H9 (cell line): ENCODE data around the gene BEGAIN. TPM values are rescaled to one million over a fixed set of nuclear protein-coding genes. Genes with fewer than 3 reads are reported as not detected.

Experiments used
- DNase-seq: peaks from one replicate; pipeline ENCODE4 v3.0.0-alpha.2; 2017
- H2AFZ ChIP-seq: one replicate; pipeline ENCODE4 v1.6.1; 2013; ENCODE audit warnings: mild to moderate bottlenecking, low read length, control low read depth, moderate library complexity
- H2AK5ac ChIP-seq: 2 replicates; pipeline ENCODE4 v1.6.1; 2013; ENCODE audit warnings: low read length, control low read depth, mixed read lengths; ENCODE audit not compliant: insufficient read length
- H2BK120ac ChIP-seq: one replicate; pipeline ENCODE4 v1.6.1; 2013; ENCODE audit warnings: low read depth, mild to moderate bottlenecking, low read length, control low read depth, inconsistent platforms; ENCODE audit not compliant: poor library complexity, severe bottlenecking
- H2BK12ac ChIP-seq: 2 replicates; pipeline ENCODE4 v1.6.1; 2013; ENCODE audit warnings: low read length, control low read depth, mixed read lengths, low read depth; ENCODE audit not compliant: insufficient read length
- H2BK15ac ChIP-seq: 2 replicates; pipeline ENCODE4 v1.6.1; 2013; ENCODE audit warnings: low read depth, low read length, control low read depth
- H2BK20ac ChIP-seq: one replicate; pipeline ENCODE4 v1.6.1; 2013; ENCODE audit warnings: low read depth, mild to moderate bottlenecking, low read length, control low read depth, inconsistent platforms; ENCODE audit not compliant: poor library complexity, severe bottlenecking
- H2BK5ac ChIP-seq: 2 replicates; pipeline ENCODE4 v1.6.1; 2013; ENCODE audit warnings: low read length, control low read depth, mixed read lengths; ENCODE audit not compliant: insufficient read length
- H3K14ac ChIP-seq: 2 replicates; pipeline ENCODE4 v1.6.1; 2013; ENCODE audit warnings: low read length, control low read depth; ENCODE audit not compliant: insufficient read depth
- H3K18ac ChIP-seq: 2 replicates; pipeline ENCODE4 v1.6.1; 2013; ENCODE audit warnings: low read depth, mild to moderate bottlenecking, mixed read lengths, low read length, control low read depth; ENCODE audit not compliant: insufficient read length
- H3K23ac ChIP-seq: 2 replicates; pipeline ENCODE4 v1.6.1; 2013; ENCODE audit warnings: low read length, control low read depth, mixed read lengths, low read depth; ENCODE audit not compliant: insufficient read length
- H3K23me2 ChIP-seq: 2 replicates; pipeline ENCODE4 v1.6.1; 2013; ENCODE audit warnings: low read depth, mild to moderate bottlenecking, mixed read lengths, low read length, control low read depth; ENCODE audit not compliant: insufficient read length, poor library complexity, severe bottlenecking
- H3K27ac ChIP-seq: 2 replicates; pipeline ENCODE4 v1.5.1; 2013; ENCODE audit warnings: low read length, control low read depth, mixed read lengths, low read depth; ENCODE audit not compliant: insufficient read length
- H3K27me3 ChIP-seq: 2 replicates; pipeline ENCODE4 v1.6.1; 2013; ENCODE audit warnings: low read length, control low read depth, inconsistent platforms; ENCODE audit not compliant: insufficient read depth
- H3K4ac ChIP-seq: 2 replicates; pipeline ENCODE4 v1.6.1; 2013; ENCODE audit warnings: low read depth, mild to moderate bottlenecking, control low read depth, inconsistent platforms, low read length, moderate library complexity
- H3K4me1 ChIP-seq: 2 replicates; pipeline ENCODE4 v1.6.1; 2013; ENCODE audit warnings: low read length, control low read depth, inconsistent platforms; ENCODE audit not compliant: insufficient read depth
- H3K4me2 ChIP-seq: 2 replicates; pipeline ENCODE4 v1.6.1; 2013; ENCODE audit warnings: low read length, control low read depth, mixed read lengths; ENCODE audit not compliant: insufficient read length, insufficient read depth
- H3K56ac ChIP-seq: 2 replicates; pipeline ENCODE4 v1.6.1; 2013; ENCODE audit warnings: low read depth, mild to moderate bottlenecking, mixed read lengths, low read length, control low read depth; ENCODE audit not compliant: insufficient read length
- H3K79me1 ChIP-seq: 2 replicates; pipeline ENCODE4 v1.6.1; 2013; ENCODE audit warnings: low read depth, mild to moderate bottlenecking, moderate library complexity, low read length, control low read depth, inconsistent platforms; ENCODE audit not compliant: insufficient read depth, poor library complexity, severe bottlenecking
- H3K79me2 ChIP-seq: 2 replicates; pipeline ENCODE4 v1.6.1; 2013; ENCODE audit warnings: low read length, control low read depth, inconsistent platforms; ENCODE audit not compliant: insufficient read depth
- H3K9ac ChIP-seq: 2 replicates; pipeline ENCODE4 v1.6.1; 2013; ENCODE audit warnings: low read length, control low read depth, mixed read lengths; ENCODE audit not compliant: insufficient read length; ENCODE audit errors: extremely low read depth
- H3K9me3 ChIP-seq: one replicate; pipeline ENCODE4 v1.6.1; 2013; ENCODE audit warnings: low read depth, low read length, inconsistent platforms; ENCODE audit not compliant: control insufficient read depth
- H3T11ph ChIP-seq: one replicate; pipeline ENCODE4 v1.6.1; 2013; ENCODE audit warnings: mild to moderate bottlenecking, low read length, control low read depth, inconsistent platforms
- H4K20me1 ChIP-seq: one replicate; pipeline ENCODE4 v1.6.1; 2013; ENCODE audit not compliant: control insufficient read depth, insufficient read length, insufficient read depth
- H4K5ac ChIP-seq: 2 replicates; pipeline ENCODE4 v1.6.1; 2013; ENCODE audit warnings: low read depth, mild to moderate bottlenecking, mixed read lengths, low read length, control low read depth; ENCODE audit not compliant: insufficient read length
- H4K8ac ChIP-seq: replicated peaks from 2 replicates; pipeline ENCODE4 v1.6.1; 2013; ENCODE audit warnings: low read length, control low read depth, mixed read lengths, low read depth; ENCODE audit not compliant: insufficient read length
- H4K91ac ChIP-seq: 2 replicates; pipeline ENCODE4 v1.6.1; 2013; ENCODE audit warnings: low read depth, mild to moderate bottlenecking, moderate library complexity, mixed read lengths, low read length, control low read depth; ENCODE audit not compliant: insufficient read length
- H3K27ac Mint-ChIP-seq, 3 experiments: 2 replicates in 2 of 3; 3 replicates in 1 of 3; pipeline ENCODE4 v1.8.0; 2020 to 2021; ENCODE audit warnings: mixed read lengths in 3 of 3, mild to moderate bottlenecking in 1 of 3, moderate library complexity in 1 of 3
- H3K27me3 Mint-ChIP-seq: 2 replicates; pipeline ENCODE4 v1.8.0; 2021; ENCODE audit warnings: low read depth, mild to moderate bottlenecking, moderate library complexity, mixed read lengths
- H3K36me3 Mint-ChIP-seq, 3 experiments: 2 replicates in 2 of 3; 3 replicates in 1 of 3; pipeline ENCODE4 v1.8.0; 2020 to 2021; ENCODE audit warnings: low read depth in 3 of 3, mixed read lengths in 3 of 3; ENCODE audit not compliant: insufficient read depth in 1 of 3
- H3K4me1 Mint-ChIP-seq, 2 experiments: 2 replicates each; pipeline ENCODE4 v1.8.0; 2020; ENCODE audit warnings: mixed read lengths in 2 of 2
- H3K4me3 Mint-ChIP-seq, 2 experiments: 2 replicates in 1 of 2; 3 replicates in 1 of 2; pipeline ENCODE4 v1.8.0; 2020 to 2021; ENCODE audit warnings: mild to moderate bottlenecking in 2 of 2, mixed read lengths in 2 of 2, moderate library complexity in 1 of 2
- H3K9me3 Mint-ChIP-seq, 2 experiments: 2 replicates in 1 of 2; 3 replicates in 1 of 2; pipeline ENCODE4 v1.8.0; 2020; ENCODE audit warnings: mild to moderate bottlenecking in 2 of 2, mixed read lengths in 2 of 2, moderate library complexity in 1 of 2
- CTCF ChIP-seq: fragments of 200-600 bp; sonication (generic); conservative IDR thresholded peaks from 3 replicates; pipeline ENCODE4 v1.8.0; 2021; ENCODE audit warnings: antibody characterized with exemption, mild to moderate bottlenecking
- WGBS: extraction: QIAGEN DNeasy Blood & Tissue Kit; methylation state at CpG from one replicate; pipeline ENCODE4 v1.1.7; 2013; ENCODE audit warnings: missing lambda C conversion rate, low lambda C conversion rate, mixed read lengths; ENCODE audit not compliant: insufficient read length; ENCODE audit errors: extremely low coverage; 5-methylcytosine and 5-hydroxymethylcytosine counted together
- total RNA-seq: library from RNA; stranded (reverse); gene quantifications from 2 replicates; pipeline ENCODE4 v1.2.1, GENCODE V29; 2021

The BEGAIN gene
- total RNA-seq, 1 experiment from 2014 or later = 2.6 TPM

GRCh38 chr14:100574642-100575031 is 12.6 kb downstream of the BEGAIN start:
- no peaks in the 10 kb centered on the region for H3K9me3 ChIP-seq
- H2AFZ ChIP-seq = no peak overlapping the region
- no peak overlapping the region for H3K23ac ChIP-seq
- H3K23me2 ChIP-seq = no peaks in the 10 kb centered on the region
- H3K9ac ChIP-seq = no peak overlapping the region
- peaks cover 9 to 24% of the 10 kb centered on the region in 2 experiments for H3K4me1 Mint-ChIP-seq
- no peak overlapping the region for H3K4me2 ChIP-seq
- no peak overlapping the region for H3K14ac ChIP-seq
- no peak overlapping the region for H3K18ac ChIP-seq
- no peak overlapping the region for H3T11ph ChIP-seq
- H3K27ac ChIP-seq = no peak overlapping the region
- DNase-seq = no peak
- H4K8ac ChIP-seq = no peak overlapping the region
- no CpG with 5 or more reads among the region's 7 CpGs for WGBS
- H3K9me3 Mint-ChIP-seq = no peaks in the 10 kb centered on the region
- H2BK15ac ChIP-seq = no peak overlapping the region
- H2BK5ac ChIP-seq = no peak overlapping the region
- H3K4me1 ChIP-seq = no peaks in the 10 kb centered on the region; the same call in 1 of the 2 replicates
- no peak overlapping the region for H4K5ac ChIP-seq
- H2BK120ac ChIP-seq = no peak overlapping the region
- no peak overlapping the region for H3K56ac ChIP-seq
- TF ChIP-seq CTCF = no peak
- H4K91ac ChIP-seq = no peak overlapping the region
- H2BK20ac ChIP-seq = no peak overlapping the region
- H3K27me3 Mint-ChIP-seq = peaks cover 32% of the 10 kb centered on the region
- H3K4me3 Mint-ChIP-seq = no peak overlapping the region
- no peak overlapping the region for H2BK12ac ChIP-seq
- H3K79me2 ChIP-seq = no peaks in the 10 kb centered on the region
- H3K79me1 ChIP-seq = no peaks in the 10 kb centered on the region
- no peaks in the 10 kb centered on the region for H3K36me3 Mint-ChIP-seq
- peaks cover under 1% of the 10 kb centered on the region; the same call in 1 of the 2 replicates for H3K27me3 ChIP-seq
- peaks cover 3% of the 10 kb centered on the region for H4K20me1 ChIP-seq
- H2AK5ac ChIP-seq = no peak overlapping the region
- H3K27ac Mint-ChIP-seq = no peak overlapping the region; a peak in 1 of 7 replicates
- no peak overlapping the region for H3K4ac ChIP-seq
